ENCODE results near the gene PRKCH.

GRCh38 chr14:61516964-61517653 lies 195.7 kb downstream of the PRKCH start:
- TF ChIP-seq CTCF (tag by site-specific recombination; IDR thresholded peaks at IDR 0.05) = no peak
- TF ChIP-seq ZNF768 (tag by site-specific recombination; IDR thresholded peaks at IDR 0.05) = no peak
- TF ChIP-seq ZNF501 (tag by site-specific recombination; IDR thresholded peaks at IDR 0.05) = no peak
- TF ChIP-seq YY1 (tag by site-specific recombination; IDR thresholded peaks at IDR 0.05) = no peak
- no peak for TF ChIP-seq RBAK (tag by site-specific recombination; IDR thresholded peaks at IDR 0.05)
- no peak for TF ChIP-seq ZNF175 (tag by site-specific recombination; IDR thresholded peaks at IDR 0.05)
- no peak for TF ChIP-seq ZNF114 (tag by site-specific recombination; IDR thresholded peaks at IDR 0.05)
